GM13976 (cell line): ENCODE measurements around the gene NAT9.

Source experiments
- DNase-seq: peaks from one replicate; pipeline ENCODE4 v3.0.0; 2012; ENCODE audit warnings: low spot score
- in situ Hi-C: fragments of 300-500 bp; cut with MboI; formaldehyde crosslinking; loops from one replicate; pipeline ENCODE4 v1.12.0; 2022; ENCODE audit warnings: low sequenced_read_pairs, mixed read lengths, inconsistent platforms; ENCODE audit not compliant: unreplicated experiment
- TF ChIP-seq, protein P1 (sequence below): IDR thresholded peaks from 2 replicates; pipeline ENCODE4 v1.5.1; 2012; ENCODE audit warnings: borderline replicate concordance, mild to moderate bottlenecking; ENCODE audit not compliant: insufficient read depth; ENCODE audit errors: extremely low read depth, missing control alignments, control extremely low read depth

NAT9 gene

GRCh38 chr17:74776990-74777389 is 845 bp upstream of the NAT9 start:
- TF ChIP-seq, protein P1, sequence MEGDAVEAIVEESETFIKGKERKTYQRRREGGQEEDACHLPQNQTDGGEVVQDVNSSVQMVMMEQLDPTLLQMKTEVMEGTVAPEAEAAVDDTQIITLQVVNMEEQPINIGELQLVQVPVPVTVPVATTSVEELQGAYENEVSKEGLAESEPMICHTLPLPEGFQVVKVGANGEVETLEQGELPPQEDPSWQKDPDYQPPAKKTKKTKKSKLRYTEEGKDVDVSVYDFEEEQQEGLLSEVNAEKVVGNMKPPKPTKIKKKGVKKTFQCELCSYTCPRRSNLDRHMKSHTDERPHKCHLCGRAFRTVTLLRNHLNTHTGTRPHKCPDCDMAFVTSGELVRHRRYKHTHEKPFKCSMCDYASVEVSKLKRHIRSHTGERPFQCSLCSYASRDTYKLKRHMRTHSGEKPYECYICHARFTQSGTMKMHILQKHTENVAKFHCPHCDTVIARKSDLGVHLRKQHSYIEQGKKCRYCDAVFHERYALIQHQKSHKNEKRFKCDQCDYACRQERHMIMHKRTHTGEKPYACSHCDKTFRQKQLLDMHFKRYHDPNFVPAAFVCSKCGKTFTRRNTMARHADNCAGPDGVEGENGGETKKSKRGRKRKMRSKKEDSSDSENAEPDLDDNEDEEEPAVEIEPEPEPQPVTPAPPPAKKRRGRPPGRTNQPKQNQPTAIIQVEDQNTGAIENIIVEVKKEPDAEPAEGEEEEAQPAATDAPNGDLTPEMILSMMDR: no peak
- in situ Hi-C loops: no loop called here
- DNase-seq: no peak

- in situ Hi-C loops: no loop called here
- TF ChIP-seq, protein P1: no peak
- no peak for DNase-seq
Measured at GRCh38 chr17:74775409-74776043, 619 bp downstream of the NAT9 start.

DNA sequence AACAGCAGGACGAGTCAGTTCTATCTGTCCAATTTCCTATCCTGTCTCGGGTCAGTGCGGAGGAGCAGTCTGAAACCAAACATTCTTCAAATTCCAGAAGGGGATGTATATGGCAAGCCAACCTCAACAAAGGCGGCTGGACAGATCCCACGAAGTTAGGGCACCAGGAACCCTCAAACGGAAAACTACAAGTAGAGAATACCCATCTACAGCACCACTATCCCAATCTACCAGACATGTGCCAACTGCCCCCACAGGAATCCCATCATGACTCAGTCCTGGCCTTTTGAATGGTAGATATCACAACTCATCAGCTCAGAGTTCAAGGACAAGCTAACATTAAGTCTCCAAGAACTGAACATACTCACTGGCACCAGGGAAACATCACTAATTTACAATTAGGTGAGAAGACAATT is 2.3 kb downstream of the NAT9 start:
- in situ Hi-C loops: no loop called here
- TF ChIP-seq, protein P1: no peak
- DNase-seq: no peak

DNA sequence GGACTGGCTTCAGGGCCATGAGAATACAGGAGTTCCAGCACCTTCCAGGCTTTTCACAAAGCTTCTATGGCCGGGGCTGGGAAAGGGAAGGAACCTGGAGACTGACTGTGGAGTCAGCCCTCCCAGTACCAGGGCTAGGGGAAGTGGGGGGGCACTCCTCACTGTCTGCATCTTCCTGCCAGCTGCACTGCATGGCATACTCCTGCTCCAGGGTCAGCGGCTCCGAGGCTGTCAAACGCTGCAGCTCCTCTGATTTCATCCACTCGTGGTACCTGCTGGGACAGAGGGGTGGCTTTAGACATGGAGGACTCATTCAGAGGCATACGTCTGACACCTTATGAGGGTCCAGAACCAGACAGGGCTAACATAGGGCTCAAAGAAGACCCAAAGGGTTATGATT is 2.7 kb downstream of the NAT9 start:
- no peak for DNase-seq
- TF ChIP-seq, protein P1: no peak
- in situ Hi-C loops: no loop called here

GRCh38 chr17:74772053-74772452 is 4.1 kb downstream of the NAT9 start:
- TF ChIP-seq, protein P1: no peak
- no peak for DNase-seq
- in situ Hi-C loops: no loop called here

GRCh38 chr17:74771319-74771914 is 4.7 kb downstream of the NAT9 start:
- in situ Hi-C loops: no loop called here
- TF ChIP-seq, protein P1: no peak
- DNase-seq: no peak
